ENCODE measurements around the gene RCOR1.

GRCh38 chr14:102699416-102700110 lies 107.1 kb downstream of the RCOR1 start:
- TF ChIP-seq BHLHE40 (IDR thresholded peaks at IDR 0.05; ENCODE audit: borderline replicate concordance): no peak
- TF ChIP-seq FOXA1 (IDR thresholded peaks at IDR 0.05): no peak
